ENCODE data around the gene PXDN.
A peak's percentile ranks its signal among the peaks of the same experiment; 100 is the strongest.

PXDN gene

GRCh38 chr2:1750933-1751766, 6.8 kb upstream of the PXDN start:
- no peak overlapping the region for H3K27ac ChIP-seq
- no peak for TF ChIP-seq ZFX (IDR thresholded peaks at IDR 0.05)
- TF ChIP-seq CTCF (conservative IDR thresholded peaks at IDR 0.05): peak; percentile 82

GRCh38 chr2:1750270-1750932, 6.1 kb upstream of the PXDN start:
- no peak for TF ChIP-seq ZFX (IDR thresholded peaks at IDR 0.05)
- no peak for TF ChIP-seq CTCF (conservative IDR thresholded peaks at IDR 0.05)
- no peak overlapping the region for H3K27ac ChIP-seq

GRCh38 chr2:1749489-1750119, 5.3 kb upstream of the PXDN start:
- TF ChIP-seq CTCF (conservative IDR thresholded peaks at IDR 0.05) (no peak), ZFX (IDR thresholded peaks at IDR 0.05) (no peak)
- no peak overlapping the region for H3K27ac ChIP-seq

- no peak for TF ChIP-seq CTCF (conservative IDR thresholded peaks at IDR 0.05)
- TF ChIP-seq ZFX (IDR thresholded peaks at IDR 0.05): no peak
- no peak overlapping the region for H3K27ac ChIP-seq
These were observed 4.6 kb upstream of the PXDN start for GRCh38 chr2:1748741-1749488.

GRCh38 chr2:1748176-1748740, 3.9 kb upstream of the PXDN start:
- H3K27ac ChIP-seq: no peak overlapping the region
- TF ChIP-seq CTCF (conservative IDR thresholded peaks at IDR 0.05): no peak
- TF ChIP-seq ZFX (IDR thresholded peaks at IDR 0.05): no peak

- no peak for TF ChIP-seq CTCF (conservative IDR thresholded peaks at IDR 0.05)
- no peak for TF ChIP-seq ZFX (IDR thresholded peaks at IDR 0.05)
- H3K27ac ChIP-seq: no peak overlapping the region
These were observed 3.0 kb upstream of the PXDN start for GRCh38 chr2:1747065-1747941.

Data from C4-2B (cell line).